ENCODE data around the gene GRAMD1B. TPM values are rescaled to one million over a fixed set of nuclear protein-coding genes. Genes with fewer than 3 reads are reported as not detected.

GRAMD1B gene
- total RNA-seq, 5 donors from 2014 or later (not counting 1 experiment from before 2014, with no cell fraction given): 8.6 to 15.6 (median 10.5) TPM

DNA sequence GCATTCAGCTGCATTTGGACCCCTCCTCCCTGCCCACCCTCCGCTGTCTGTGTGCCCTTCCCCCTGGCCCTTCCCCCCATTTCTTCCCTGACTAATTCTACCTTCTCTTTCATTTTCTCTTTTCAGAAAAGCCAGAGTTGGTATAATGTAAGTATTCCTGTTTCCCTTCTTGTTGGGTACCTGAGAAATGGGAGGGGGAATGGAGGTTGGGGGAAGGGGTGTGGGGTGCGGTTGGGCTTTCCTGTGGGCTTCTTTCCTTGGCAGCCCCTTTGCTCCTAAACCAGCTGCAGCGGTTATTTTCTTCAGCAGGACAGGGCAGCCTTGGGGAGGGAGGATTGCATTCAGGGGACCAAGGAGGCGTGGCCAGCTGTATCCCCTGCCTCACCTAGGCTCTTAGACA lies 154.1 kb downstream of the GRAMD1B start:
- Histone ChIP-seq H3K4me1 (ENCODE audit: control insufficient read depth in 1 of 2, extremely low read depth in 1 of 2, insufficient read depth in 2 of 2, low read length in 2 of 2) (peaks cover 0 to 9% of the 10 kb centered on the region in 2 experiments), H3K4me3 (ENCODE audit: control insufficient read depth in 1 of 2, extremely low read depth in 1 of 2, low read length in 1 of 2) (no peak overlapping the region), H3K9me3 (no peaks in the 10 kb centered on the region), H3K27me3 (replicated peaks in 1 of 2; ENCODE audit: control insufficient read depth in 2 of 2, extremely low read depth in 1 of 2, insufficient read depth in 2 of 2, low read length in 1 of 2) (peaks cover 0 to 3% of the 10 kb centered on the region in 2 experiments), H3K36me3 (ENCODE audit: control insufficient read depth in 2 of 2, extremely low read depth in 1 of 2, insufficient read depth in 1 of 2, low read length in 1 of 2) (peaks cover under 1 to 6% of the 10 kb centered on the region in 2 donors), H3K27ac (ENCODE audit: low read length) (no peak overlapping the region)
- no peaks in the 10 kb centered on the region for H3K9me3 Mint-ChIP-seq
- no peak overlapping the region for H3K4me3 Mint-ChIP-seq
- no CpG with 5 or more reads among the region's 4 CpGs for WGBS (ENCODE audit: insufficient coverage)
- no peaks in the 10 kb centered on the region for H3K27me3 Mint-ChIP-seq
- H3K4me1 Mint-ChIP-seq: peaks cover 8 to 12% (median 8%) of the 10 kb centered on the region in 3 donors
- no peaks in the 10 kb centered on the region for H3K36me3 Mint-ChIP-seq
- ATAC-seq (replicated peaks in 1 of 4) (no peak), DNase-seq (no peak)
- CTCF ChIA-PET: no interaction called here
- H3K27ac Mint-ChIP-seq: no peak overlapping the region
- POLR2A ChIA-PET: no interaction called here

DNA sequence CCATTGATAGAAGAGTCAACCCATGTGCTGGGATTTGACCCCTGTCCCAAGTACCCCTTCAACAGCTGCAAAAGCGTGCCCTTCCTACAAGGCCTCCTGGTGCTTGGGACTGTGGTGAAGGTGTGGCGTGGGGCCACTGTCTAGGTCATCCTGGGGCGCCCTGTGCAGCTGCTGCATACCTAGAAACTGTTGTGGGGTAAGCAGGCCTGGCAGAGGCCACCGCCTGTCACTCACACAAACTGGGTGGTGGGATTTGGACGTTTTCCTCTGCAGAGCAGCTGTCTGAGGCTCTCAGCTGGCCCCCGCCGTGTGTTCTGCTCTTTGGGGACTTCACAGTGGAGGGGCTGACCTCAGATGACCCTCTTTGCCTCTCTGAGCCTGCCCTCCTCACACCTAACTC lies 154.7 kb downstream of the GRAMD1B start:
- 80% methylated on average over 4 of the region's 7 CpGs for WGBS (ENCODE audit: insufficient coverage)
- H3K4me1 Mint-ChIP-seq: peaks cover 8 to 12% (median 8%) of the 10 kb centered on the region in 3 donors
- no peak overlapping the region for H3K27ac ChIP-seq (ENCODE audit: low read length)
- H3K27me3 Mint-ChIP-seq: no peaks in the 10 kb centered on the region
- no peak overlapping the region for H3K27ac Mint-ChIP-seq
- H3K4me1 ChIP-seq (ENCODE audit: control insufficient read depth in 1 of 2, extremely low read depth in 1 of 2, insufficient read depth in 2 of 2, low read length in 2 of 2): peaks cover 0 to 9% of the 10 kb centered on the region in 2 experiments
- peaks cover 0 to 3% of the 10 kb centered on the region in 2 experiments for H3K27me3 ChIP-seq (replicated peaks in 1 of 2; ENCODE audit: control insufficient read depth in 2 of 2, extremely low read depth in 1 of 2, insufficient read depth in 2 of 2, low read length in 1 of 2)
- H3K36me3 Mint-ChIP-seq: no peaks in the 10 kb centered on the region
- ATAC-seq (replicated peaks in 1 of 4) (no peak), DNase-seq (no peak)
- CTCF ChIA-PET: no interaction called here
- no peak overlapping the region for H3K4me3 ChIP-seq (ENCODE audit: control insufficient read depth in 1 of 2, extremely low read depth in 1 of 2, low read length in 1 of 2)
- H3K9me3 ChIP-seq: no peaks in the 10 kb centered on the region
- no peak overlapping the region for H3K4me3 Mint-ChIP-seq
- peaks cover 0 to 6% of the 10 kb centered on the region in 2 donors for H3K36me3 ChIP-seq (ENCODE audit: control insufficient read depth in 2 of 2, extremely low read depth in 1 of 2, insufficient read depth in 1 of 2, low read length in 1 of 2)
- H3K9me3 Mint-ChIP-seq: no peaks in the 10 kb centered on the region
- POLR2A ChIA-PET: no interaction called here

DNA sequence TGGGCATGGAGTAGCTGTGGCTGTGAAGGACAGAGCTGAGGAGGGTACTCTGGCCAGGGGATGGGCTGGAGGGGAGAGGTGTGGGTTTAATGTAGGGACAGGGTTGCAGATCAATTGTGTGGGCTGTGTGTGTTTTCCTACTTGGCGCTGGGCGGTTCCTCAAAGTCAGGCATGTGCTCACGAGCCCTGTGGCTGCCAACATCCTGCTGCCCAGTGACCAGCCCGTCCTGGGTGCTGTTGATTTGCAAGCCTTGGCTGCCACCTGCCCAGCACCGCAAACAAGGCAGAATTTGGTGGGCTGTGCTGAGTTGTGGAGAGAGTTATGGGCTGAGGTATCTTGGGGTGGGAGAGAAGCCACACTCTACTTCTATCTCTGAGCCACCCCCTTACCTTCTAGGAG lies 155.1 kb downstream of the GRAMD1B start:
- H3K4me1 ChIP-seq (ENCODE audit: control insufficient read depth in 1 of 2, extremely low read depth in 1 of 2, insufficient read depth in 2 of 2, low read length in 2 of 2): peaks cover 0 to 7% of the 10 kb centered on the region in 2 experiments
- CTCF ChIA-PET: interaction anchor here in 1 of 2 donors (0.6 kb wide), 1 partner anchor 130 kb away, joined by 11 read pairs; no protein-coding TSS in a partner anchor
- Mint-ChIP-seq H3K27ac (no peak overlapping the region), H3K27me3 (no peaks in the 10 kb centered on the region), H3K36me3 (no peaks in the 10 kb centered on the region), H3K9me3 (no peaks in the 10 kb centered on the region), H3K4me1 (peaks cover 8 to 11% (median 8%) of the 10 kb centered on the region in 3 donors), H3K4me3 (no peak overlapping the region)
- POLR2A ChIA-PET: no interaction called here
- H3K36me3 ChIP-seq (ENCODE audit: control insufficient read depth in 2 of 2, extremely low read depth in 1 of 2, insufficient read depth in 1 of 2, low read length in 1 of 2): peaks cover 0 to 6% of the 10 kb centered on the region in 2 donors
- no peak for ATAC-seq (replicated peaks in 1 of 4)
- no peak overlapping the region for H3K4me3 ChIP-seq (ENCODE audit: control insufficient read depth in 1 of 2, extremely low read depth in 1 of 2, low read length in 1 of 2)
- no peaks in the 10 kb centered on the region for H3K9me3 ChIP-seq
- WGBS (ENCODE audit: insufficient coverage): 80% methylated on average over 4 of the region's 5 CpGs
- H3K27me3 ChIP-seq (replicated peaks in 1 of 2; ENCODE audit: control insufficient read depth in 2 of 2, extremely low read depth in 1 of 2, insufficient read depth in 2 of 2, low read length in 1 of 2): peaks cover 0 to under 1% of the 10 kb centered on the region in 2 experiments
- H3K27ac ChIP-seq (ENCODE audit: low read length): no peak overlapping the region
- no peak for DNase-seq

DNA sequence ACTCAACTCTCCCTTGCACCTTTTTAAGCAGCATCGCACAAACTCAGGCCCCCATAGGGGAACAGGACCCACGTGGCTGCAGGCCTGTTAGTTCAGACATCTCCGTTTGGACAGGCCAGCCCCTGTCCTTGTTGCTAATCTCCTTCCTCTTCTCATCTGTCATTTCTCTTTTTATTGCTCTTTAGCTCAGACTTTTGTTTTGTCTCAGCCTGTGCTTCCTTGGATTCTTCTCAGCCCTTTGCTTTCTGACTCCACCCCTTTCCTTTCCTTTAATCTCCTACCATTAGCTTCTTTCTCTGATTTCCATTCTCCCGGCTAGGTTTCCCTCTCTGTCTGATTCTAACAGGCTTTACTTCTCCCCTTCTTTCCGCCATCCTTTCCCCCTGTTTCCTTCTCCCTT lies 155.6 kb downstream of the GRAMD1B start:
- Histone ChIP-seq H3K27me3 (replicated peaks in 1 of 2; ENCODE audit: control insufficient read depth in 2 of 2, extremely low read depth in 1 of 2, insufficient read depth in 2 of 2, low read length in 1 of 2) (no peaks in the 10 kb centered on the region), H3K36me3 (ENCODE audit: control insufficient read depth in 2 of 2, extremely low read depth in 1 of 2, insufficient read depth in 1 of 2, low read length in 1 of 2) (peaks cover 0 to 6% of the 10 kb centered on the region in 2 donors), H3K27ac (ENCODE audit: low read length) (no peak overlapping the region), H3K4me3 (ENCODE audit: control insufficient read depth in 1 of 2, extremely low read depth in 1 of 2, low read length in 1 of 2) (no peak overlapping the region), H3K9me3 (no peaks in the 10 kb centered on the region), H3K4me1 (ENCODE audit: control insufficient read depth in 1 of 2, extremely low read depth in 1 of 2, insufficient read depth in 2 of 2, low read length in 2 of 2) (peaks cover 0 to 2% of the 10 kb centered on the region in 2 experiments)
- Mint-ChIP-seq H3K27ac (no peak overlapping the region), H3K27me3 (no peaks in the 10 kb centered on the region), H3K4me3 (no peak overlapping the region), H3K9me3 (no peaks in the 10 kb centered on the region), H3K4me1 (peaks cover 3 to 6% (median 5%) of the 10 kb centered on the region in 3 donors), H3K36me3 (no peaks in the 10 kb centered on the region)
- CTCF ChIA-PET: interaction anchor here in 1 of 2 donors (0.6 kb wide), 1 partner anchor 130 kb away, joined by 11 read pairs; no protein-coding TSS in a partner anchor
- ATAC-seq (replicated peaks in 1 of 4): no peak
- POLR2A ChIA-PET: no interaction called here
- WGBS (ENCODE audit: insufficient coverage): 85% methylated on average over 4 of the region's 5 CpGs
- no peak for DNase-seq

DNA sequence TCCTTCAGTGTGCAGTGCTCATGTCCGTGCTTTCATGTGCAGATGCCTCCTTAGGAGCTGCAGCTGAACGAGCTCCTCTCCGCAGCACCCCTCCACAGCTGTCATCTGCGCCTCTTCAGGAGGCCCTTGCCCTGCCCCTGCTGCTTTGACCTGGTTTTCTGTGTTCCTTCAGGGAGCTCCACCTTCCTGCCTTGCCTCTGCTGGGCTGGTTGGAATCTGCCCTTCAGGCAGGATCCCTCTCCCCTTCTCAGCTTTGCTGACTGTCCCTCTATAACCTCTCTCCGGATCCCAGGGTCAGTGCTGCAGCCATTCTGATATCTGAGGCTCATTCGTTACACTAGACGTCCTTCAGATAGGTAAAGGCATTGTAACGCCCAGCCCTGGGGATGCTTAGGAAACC lies 156.5 kb downstream of the GRAMD1B start:
- WGBS (ENCODE audit: insufficient coverage): 93% methylated on average over 8 of the region's 8 CpGs
- H3K9me3 Mint-ChIP-seq: no peaks in the 10 kb centered on the region
- peaks cover 3% of the 10 kb centered on the region for H3K36me3 Mint-ChIP-seq
- H3K4me3 Mint-ChIP-seq: no peak overlapping the region
- no peak overlapping the region for H3K4me3 ChIP-seq (ENCODE audit: control insufficient read depth in 1 of 2, extremely low read depth in 1 of 2, low read length in 1 of 2)
- POLR2A ChIA-PET: no interaction called here
- H3K9me3 ChIP-seq: no peaks in the 10 kb centered on the region
- H3K4me1 Mint-ChIP-seq: no peaks in the 10 kb centered on the region
- no peaks in the 10 kb centered on the region for H3K27me3 Mint-ChIP-seq
- CTCF ChIA-PET: no interaction called here
- no peak for DNase-seq
- H3K27ac ChIP-seq (ENCODE audit: low read length): no peak overlapping the region
- no peaks in the 10 kb centered on the region for H3K4me1 ChIP-seq (ENCODE audit: control insufficient read depth in 1 of 2, extremely low read depth in 1 of 2, insufficient read depth in 2 of 2, low read length in 2 of 2)
- peaks cover 0 to 6% of the 10 kb centered on the region in 2 donors for H3K36me3 ChIP-seq (ENCODE audit: control insufficient read depth in 2 of 2, extremely low read depth in 1 of 2, insufficient read depth in 1 of 2, low read length in 1 of 2)
- no peaks in the 10 kb centered on the region for H3K27me3 ChIP-seq (replicated peaks in 1 of 2; ENCODE audit: control insufficient read depth in 2 of 2, extremely low read depth in 1 of 2, insufficient read depth in 2 of 2, low read length in 1 of 2)
- H3K27ac Mint-ChIP-seq: no peak overlapping the region
- ATAC-seq (replicated peaks in 1 of 4): no peak

DNA sequence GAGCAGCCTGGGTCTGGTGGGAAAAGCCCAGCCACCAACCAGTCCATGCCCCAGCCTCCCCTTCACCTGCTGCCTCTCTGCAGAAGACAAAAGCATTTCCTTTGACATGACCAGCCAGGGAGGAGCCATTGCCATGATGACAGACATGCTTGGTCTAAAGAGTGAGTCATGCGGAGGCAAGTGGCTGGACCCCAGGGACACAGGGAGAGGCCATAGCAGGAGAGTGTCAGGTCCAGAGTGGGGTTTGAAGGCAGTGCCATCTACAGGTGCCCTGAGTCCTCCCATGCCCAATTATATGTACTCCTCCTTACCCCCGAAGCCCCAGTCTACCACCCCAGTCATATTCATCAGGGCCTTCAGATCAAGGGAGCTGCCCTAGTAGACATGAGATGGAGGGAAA lies 157.0 kb downstream of the GRAMD1B start:
- 100% methylated on average over 1 of the region's 2 CpGs for WGBS (ENCODE audit: insufficient coverage)
- H3K27me3 ChIP-seq (replicated peaks in 1 of 2; ENCODE audit: control insufficient read depth in 2 of 2, extremely low read depth in 1 of 2, insufficient read depth in 2 of 2, low read length in 1 of 2): no peaks in the 10 kb centered on the region
- ChIA-PET CTCF (no interaction called here), POLR2A (interaction anchor here in 1 of 2 donors (0.6 kb wide), 1 partner anchor 1373 kb away, joined by 4 read pairs; no protein-coding TSS in a partner anchor)
- H3K36me3 ChIP-seq (ENCODE audit: control insufficient read depth in 2 of 2, extremely low read depth in 1 of 2, insufficient read depth in 1 of 2, low read length in 1 of 2): peaks cover 0 to 6% of the 10 kb centered on the region in 2 donors
- Mint-ChIP-seq H3K27ac (no peak overlapping the region), H3K4me1 (no peaks in the 10 kb centered on the region), H3K36me3 (peaks cover 3% of the 10 kb centered on the region), H3K27me3 (no peaks in the 10 kb centered on the region), H3K9me3 (no peaks in the 10 kb centered on the region), H3K4me3 (no peak overlapping the region)
- H3K27ac ChIP-seq (ENCODE audit: low read length): no peak overlapping the region
- H3K4me3 ChIP-seq (ENCODE audit: control insufficient read depth in 1 of 2, extremely low read depth in 1 of 2, low read length in 1 of 2): no peak overlapping the region
- no peak for DNase-seq
- no peak for ATAC-seq (replicated peaks in 1 of 4)
- no peaks in the 10 kb centered on the region for H3K9me3 ChIP-seq
- no peaks in the 10 kb centered on the region for H3K4me1 ChIP-seq (ENCODE audit: control insufficient read depth in 1 of 2, extremely low read depth in 1 of 2, insufficient read depth in 2 of 2, low read length in 2 of 2)

All from T-cell (primary cell).